ENCODE data around the gene MAN1C1.

Gene MAN1C1

GRCh38 chr1:25807480-25808390, 191.1 kb downstream of the MAN1C1 start:
- DNase-seq: no peak

- DNase-seq: no peak
Measured at GRCh38 chr1:25808481-25809244, 192.1 kb downstream of the MAN1C1 start.

DNA sequence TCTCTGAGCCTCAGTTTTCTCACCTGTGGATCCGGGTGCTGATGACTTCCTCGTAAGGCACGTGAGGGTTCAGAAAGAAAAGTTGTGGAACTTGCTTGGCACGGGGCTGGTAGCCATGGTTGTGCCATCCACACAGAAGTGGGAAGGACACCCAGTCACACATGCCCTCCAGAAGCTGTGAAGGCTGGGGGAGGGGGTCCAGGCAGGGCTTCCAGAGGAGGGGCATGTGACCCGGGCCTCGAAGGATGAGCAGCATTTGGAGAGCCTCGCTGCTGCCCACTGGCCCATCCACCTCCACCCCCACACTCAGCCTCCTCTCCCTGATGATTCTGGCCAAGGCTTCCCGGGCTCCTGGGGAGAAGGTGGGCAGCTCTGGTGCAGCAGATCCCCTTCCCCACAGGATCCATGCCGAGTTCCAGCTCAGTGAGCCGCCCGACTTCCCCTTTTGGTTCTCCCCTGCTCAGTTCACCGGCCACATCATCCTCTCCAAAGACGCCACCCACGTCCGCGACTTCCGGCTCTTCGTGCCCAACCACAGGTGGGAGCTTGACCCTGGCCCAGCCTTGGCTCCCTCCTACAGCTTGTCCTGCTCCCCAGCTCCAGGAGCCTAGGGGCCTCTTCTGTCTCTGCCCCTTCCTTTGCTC, 192.8 kb downstream of the MAN1C1 start:
- no peak for DNase-seq

GRCh38 chr1:25809929-25810328, 193.3 kb downstream of the MAN1C1 start:
- no peak for DNase-seq

GRCh38 chr1:25810341-25811299, 194.0 kb downstream of the MAN1C1 start:
- peak; percentile 67 for DNase-seq

- DNase-seq: no peak
Measured at GRCh38 chr1:25811384-25812082, 194.9 kb downstream of the MAN1C1 start.

DNA sequence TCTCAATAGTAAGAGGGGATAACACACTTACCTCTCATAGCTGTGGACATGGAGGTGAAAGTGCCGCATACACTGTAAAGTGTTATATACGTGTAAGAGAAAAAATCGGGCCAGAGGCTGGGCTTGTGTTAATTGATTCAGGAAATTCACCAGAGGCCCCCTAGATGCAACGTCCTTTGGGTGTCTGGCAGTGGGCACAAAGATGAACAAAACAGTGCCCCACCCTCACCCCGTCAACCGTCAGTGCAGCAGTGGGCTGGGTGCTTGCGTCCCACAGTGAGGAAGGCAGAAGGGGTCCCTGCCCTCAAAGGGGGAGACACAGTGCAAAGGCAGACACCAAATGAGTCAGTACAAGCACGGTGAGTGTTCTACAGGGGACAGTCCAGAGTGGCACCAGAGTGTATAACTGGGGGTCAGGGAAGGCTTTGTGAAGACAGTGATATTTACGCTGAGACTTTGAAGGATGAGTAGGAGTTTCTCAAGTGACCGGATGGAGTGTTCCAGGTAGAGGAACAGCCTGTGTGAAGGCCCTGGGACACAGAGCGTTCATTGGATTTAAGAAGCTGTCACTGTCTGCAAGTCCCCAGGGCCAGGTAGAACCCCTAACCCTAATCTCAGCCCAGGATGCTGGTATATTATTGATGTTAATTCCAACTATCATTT, 196.6 kb downstream of the MAN1C1 start:
- no peak for DNase-seq

- DNase-seq: no peak
Measured at GRCh38 chr1:25813734-25814471, 197.3 kb downstream of the MAN1C1 start.

DNA sequence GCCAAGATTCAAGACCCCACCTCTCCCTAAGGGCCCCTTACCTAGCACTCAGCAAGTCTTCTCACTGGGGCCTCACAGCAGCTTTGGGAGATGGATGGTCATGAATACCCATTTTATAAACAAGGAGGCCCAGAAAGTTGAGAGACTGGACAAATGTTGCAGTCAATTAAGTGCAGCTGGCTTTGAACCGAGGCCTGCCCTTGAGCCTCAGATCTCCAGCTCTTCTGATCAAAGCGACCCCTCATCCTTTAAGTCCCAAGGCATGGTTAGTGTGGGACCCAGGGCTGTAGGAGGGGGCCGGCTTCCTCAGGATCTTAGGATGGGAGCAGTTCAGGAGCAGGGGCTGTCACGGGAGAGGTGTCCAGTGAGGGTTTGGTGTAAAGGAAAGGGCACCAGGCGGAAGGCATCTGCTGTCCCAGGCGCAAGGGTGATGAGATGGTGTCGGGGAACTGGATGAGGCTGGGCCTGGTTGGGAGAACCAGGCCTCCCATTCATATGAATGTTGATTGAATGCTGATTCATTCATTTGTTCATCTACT, 198.0 kb downstream of the MAN1C1 start:
- no peak for DNase-seq

DNA sequence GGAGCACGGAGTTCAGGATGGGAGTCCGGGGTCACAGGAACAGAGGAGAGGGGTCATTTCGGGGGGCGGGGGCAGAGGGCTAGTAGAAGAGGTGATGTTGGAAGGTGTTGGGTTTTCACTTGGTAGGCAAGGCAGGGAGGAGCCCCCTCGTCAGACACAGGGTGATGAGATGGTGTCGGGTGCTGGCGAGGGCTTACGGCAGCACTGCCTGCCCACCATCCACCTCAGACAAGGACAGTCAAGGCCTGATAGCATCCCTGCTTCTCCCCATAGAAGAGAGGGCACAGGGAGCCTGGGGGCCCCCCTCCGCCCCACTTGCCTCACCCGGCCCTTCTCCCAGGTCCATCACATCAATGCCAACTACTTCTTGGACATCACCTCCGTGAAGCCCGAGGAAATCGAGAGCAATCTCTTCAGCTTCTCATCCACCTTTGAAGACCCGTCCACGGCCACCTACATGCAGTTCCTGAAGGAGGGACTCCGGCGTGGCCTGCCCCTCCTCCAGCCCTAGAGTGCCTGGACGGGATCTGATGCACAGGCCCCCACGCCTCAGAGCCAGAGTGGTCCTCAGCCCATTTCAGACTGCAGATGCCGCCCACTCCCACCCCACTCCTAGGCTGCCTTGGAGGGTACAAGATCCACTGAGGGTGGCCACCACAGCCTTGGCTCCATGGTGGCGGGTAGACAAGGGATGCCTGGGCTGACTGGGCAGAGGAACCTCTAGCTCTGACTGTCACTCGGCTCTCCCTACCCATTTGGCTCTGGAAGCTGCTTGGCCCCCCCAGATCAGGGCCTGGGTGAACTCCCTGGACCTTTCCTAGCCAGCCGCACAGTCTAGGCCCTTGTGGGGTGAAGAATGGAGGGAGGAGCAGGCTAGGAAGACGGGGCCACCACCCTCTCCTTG, 198.9 kb downstream of the MAN1C1 start:
- DNase-seq: no peak

DNA sequence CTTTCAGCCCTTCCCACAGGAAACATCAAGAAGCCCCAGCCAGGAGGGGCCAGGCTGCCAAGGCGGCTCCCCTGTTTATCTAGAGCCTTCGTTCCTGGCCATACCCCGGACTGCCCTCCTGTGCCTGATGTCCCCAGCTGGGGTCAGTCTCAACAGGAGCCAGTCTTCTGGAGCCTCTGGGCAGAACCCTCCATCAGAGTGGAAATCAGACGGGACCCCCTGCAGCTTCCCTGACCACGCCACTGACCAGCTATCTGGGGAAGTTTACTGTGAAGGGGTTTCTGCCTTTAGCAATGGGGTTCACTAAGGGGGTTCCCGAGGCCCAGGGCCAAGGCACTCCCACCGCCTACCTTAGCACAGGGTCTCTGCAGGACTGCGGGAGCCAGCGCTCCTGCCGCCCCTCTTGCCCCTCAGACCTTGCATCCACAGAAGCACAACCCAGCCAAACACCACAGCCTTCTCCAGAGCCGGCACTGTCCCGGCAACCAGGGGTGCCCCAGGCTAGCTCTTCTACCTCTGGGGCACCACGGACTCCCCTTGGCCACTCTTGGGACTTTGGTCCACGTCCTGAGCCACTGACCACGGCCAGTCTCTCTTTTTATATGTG, 199.6 kb downstream of the MAN1C1 start:
- DNase-seq: no peak

- DNase-seq: peak; percentile 13
Measured at GRCh38 chr1:25817840-25818501, 201.4 kb downstream of the MAN1C1 start.

DNA sequence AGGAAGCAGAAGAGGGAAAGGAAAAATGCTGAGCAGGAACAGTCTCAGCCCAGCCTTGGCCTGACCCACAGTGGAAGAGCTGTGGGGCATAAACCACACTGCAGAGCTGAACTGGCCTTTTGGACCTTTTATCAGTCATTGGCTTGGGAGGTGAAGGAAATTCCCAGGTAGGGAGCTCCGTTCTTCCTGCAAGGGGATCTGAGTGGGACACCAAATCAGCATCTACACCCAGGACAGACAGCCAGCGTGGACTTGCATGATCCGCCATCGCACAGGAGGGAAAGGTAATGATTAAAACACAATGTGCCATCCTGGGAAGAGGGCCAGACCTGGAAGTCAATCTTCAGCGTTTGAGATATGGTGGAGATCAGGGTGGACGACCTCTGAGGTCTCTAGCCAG, 202.0 kb downstream of the MAN1C1 start:
- no peak for DNase-seq

GRCh38 chr1:25819491-25820246, 203.1 kb downstream of the MAN1C1 start, which contains the start of gene MTFR1L:
Gene MTFR1L, plus strand, starts transcription at chr1:25819954. Its CDS starts 3,151 bp downstream, at chr1:25823105.
- DNase-seq: peak; percentile 70

DNA sequence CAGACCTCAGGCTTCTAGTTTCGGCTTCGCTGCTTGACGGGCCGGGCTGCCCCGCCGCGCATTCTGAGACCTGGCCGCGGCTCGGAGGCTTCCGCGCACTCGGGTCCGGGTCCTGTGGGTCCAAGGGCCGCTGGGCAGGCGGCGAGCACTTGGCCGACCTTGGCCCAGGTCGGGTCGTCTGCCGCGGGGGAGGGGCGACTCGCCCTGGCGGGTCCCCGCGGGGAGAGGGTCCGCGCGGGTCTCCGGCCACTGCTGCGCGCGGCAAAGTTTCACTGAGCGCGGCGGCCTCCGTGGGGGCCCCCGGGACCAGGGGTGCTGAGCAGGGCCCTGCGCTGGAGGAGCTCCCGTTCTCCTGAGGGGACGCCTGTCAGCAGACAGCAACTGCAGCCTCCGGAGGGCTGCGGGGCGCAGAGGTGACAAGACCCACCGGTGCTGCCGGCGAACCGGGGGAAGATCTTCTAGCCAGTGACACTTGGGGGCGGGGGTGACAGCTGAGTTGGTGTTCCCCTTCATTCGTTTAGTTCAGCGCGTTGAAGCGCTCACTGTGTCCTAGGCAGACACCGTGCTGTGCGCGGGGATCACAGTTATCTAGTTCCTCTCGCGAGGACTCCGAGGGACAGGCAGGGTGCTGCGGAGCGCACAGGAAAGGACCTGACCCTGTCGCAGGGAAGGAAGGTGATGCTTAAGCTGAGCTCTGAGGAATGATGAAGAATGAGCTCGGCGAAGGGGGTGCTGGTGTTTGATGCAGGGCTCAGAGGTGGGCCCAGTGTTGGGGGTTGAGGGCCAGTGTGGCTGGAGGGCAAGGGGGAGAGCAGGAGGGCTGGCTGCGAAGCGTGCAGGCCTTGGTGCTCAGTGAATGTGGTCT, 203.9 kb downstream of the MAN1C1 start:
- DNase-seq: peak; percentile 11

DNA sequence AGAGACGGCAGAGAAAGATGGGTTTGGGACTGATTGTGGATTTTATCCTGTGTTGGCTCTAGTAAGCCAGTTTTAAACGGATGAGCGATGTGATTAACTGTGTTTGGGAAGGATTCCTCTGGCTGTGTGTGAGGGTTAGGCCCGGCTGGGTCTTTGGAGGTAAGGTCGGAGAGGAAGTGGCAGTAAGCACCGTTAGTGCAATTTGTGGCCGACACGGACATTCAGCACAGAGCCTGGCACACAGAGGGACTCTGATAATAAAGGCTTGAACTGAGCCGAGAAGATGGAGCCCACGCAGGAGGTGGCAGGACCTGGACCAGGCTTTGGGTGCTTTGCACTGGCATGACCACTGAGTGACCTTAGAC, 204.5 kb downstream of the MAN1C1 start:
- no peak for DNase-seq

All from NCI-H2227 treated with DMSO at 0.1 percent for 48 hours (cell line).